Activated gamma-delta T cell (primary cell): Measurements from ENCODE around the gene ZER1.
"Not testable (repeated sequence)": the region's sequence is repeated elsewhere in the genome, so short reads cannot be mapped to it uniquely, and the experiment has no call there.

ENCODE experiments used
- DNase-seq: peaks from one replicate; lab custom pipeline; 2025; lab: John Stamatoyannopoulos, UW

Gene ZER1

GRCh38 chr9:128787659-128788058, 15.9 kb upstream of the ZER1 start:
- DNase-seq = no peak

- DNase-seq = peak; percentile 89
These were observed 15.2 kb upstream of the ZER1 start, which contains the start of gene TBC1D13 for GRCh38 chr9:128786681-128787601. TSS of gene TBC1D13 (plus strand) at chr9:128787253. CDS start at chr9:128787354, 101 bp downstream.

- no peak for DNase-seq
These were observed 13.7 kb upstream of the ZER1 start for GRCh38 chr9:128785427-128785826.

- no peak for DNase-seq
These were observed 10.9 kb upstream of the ZER1 start for GRCh38 chr9:128782669-128783068.

- no peak for DNase-seq
These were observed 9.7 kb upstream of the ZER1 start for GRCh38 chr9:128781187-128782070.

GRCh38 chr9:128780093-128780492, 8.4 kb upstream of the ZER1 start:
- DNase-seq = not testable (repeated sequence)

GRCh38 chr9:128774804-128775203, 3.1 kb upstream of the ZER1 start:
- no peak for DNase-seq

GRCh38 chr9:128773049-128773448, 1.3 kb upstream of the ZER1 start:
- no peak for DNase-seq

- DNase-seq = no peak
These were observed 519 bp downstream of the ZER1 start for GRCh38 chr9:128771094-128771721.

GRCh38 chr9:128770286-128771030, 1.3 kb downstream of the ZER1 start:
- DNase-seq = no peak

- no peak for DNase-seq
These were observed 3.1 kb downstream of the ZER1 start for GRCh38 chr9:128768606-128769005.

- DNase-seq = no peak
These were observed 6.2 kb downstream of the ZER1 start for GRCh38 chr9:128765499-128765898.

GRCh38 chr9:128764361-128764760, 7.4 kb downstream of the ZER1 start:
- no peak for DNase-seq

- no peak for DNase-seq
These were observed 8.9 kb downstream of the ZER1 start for GRCh38 chr9:128762671-128763449.

- DNase-seq = no peak
These were observed 14.1 kb downstream of the ZER1 start for GRCh38 chr9:128757602-128758001.

- DNase-seq = no peak
These were observed 18.1 kb downstream of the ZER1 start for GRCh38 chr9:128753627-128754026.

GRCh38 chr9:128750926-128751595, 20.7 kb downstream of the ZER1 start:
- DNase-seq = no peak

GRCh38 chr9:128747241-128747640, 24.5 kb downstream of the ZER1 start:
- DNase-seq = no peak

GRCh38 chr9:128743421-128743820, 28.3 kb downstream of the ZER1 start:
- no peak for DNase-seq

GRCh38 chr9:128742401-128742800, 29.3 kb downstream of the ZER1 start:
- no peak for DNase-seq
